SK-N-MC (cell line): ENCODE measurements around the gene KCNT1.

Source experiments
- EZH2 ChIP-seq: fragments of 200-600 bp; sonication (generic); IDR thresholded peaks from one replicate; pipeline ENCODE4 v1.6.1; 2017; ENCODE audit warnings: antibody characterized with exemption
- POLR2AphosphoS5 ChIP-seq: IDR thresholded peaks from 2 replicates; pipeline ENCODE4 v1.6.1; 2012; ENCODE audit warnings: mild to moderate bottlenecking, low read depth, low read length, borderline replicate concordance

DNA sequence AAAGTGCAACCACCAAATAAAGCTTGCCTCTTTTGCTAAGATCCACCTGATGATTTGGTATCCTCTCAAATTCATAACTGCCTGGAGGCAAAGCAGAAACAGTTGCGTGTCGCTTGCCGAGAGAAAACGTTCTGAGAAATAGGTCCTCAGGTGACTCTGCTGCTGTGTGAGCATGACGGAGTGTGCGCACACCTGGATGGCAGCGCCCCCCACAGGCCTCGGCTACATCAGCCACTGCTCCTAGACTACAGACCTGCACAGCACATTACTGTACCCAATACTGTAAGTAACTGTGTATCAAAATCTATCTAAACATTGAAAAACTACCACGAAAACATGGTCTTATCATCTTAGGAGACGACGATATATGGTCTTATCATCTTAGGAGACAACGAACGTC is 117.9 kb downstream of the KCNT1 start:
- TF ChIP-seq EZH2 = no peak
- TF ChIP-seq POLR2AphosphoS5 = no peak
